Fibroblast of the aortic adventitia (primary cell): ENCODE data around the gene CYLD. TPM values are rescaled to one million over a fixed set of nuclear protein-coding genes. Genes with fewer than 3 reads are reported as not detected.

Source experiments
- DNase-seq: peaks from one replicate; pipeline ENCODE4 v3.0.0-alpha.2; 2010; ENCODE audit warnings: low read depth
- H3K4me3 ChIP-seq: 2 replicates; pipeline ENCODE4 v1.5.1; 2011; ENCODE audit warnings: low read depth, mild to moderate bottlenecking, control low read depth, low read length, moderate library complexity
- CTCF ChIP-seq: IDR thresholded peaks from 2 replicates; pipeline ENCODE4 v1.5.1; 2011; ENCODE audit warnings: mild to moderate bottlenecking, low read length, control low read depth, inconsistent platforms; ENCODE audit not compliant: insufficient read depth
- total RNA-seq: library from RNA; depleted of rRNA; stranded (reverse); fragments of >200 nt; gene quantifications from 2 replicates; pipeline ENCODE4 v1.2.3, GENCODE V29; 2012; ENCODE audit warnings: low replicate concordance

The CYLD gene
- total RNA-seq, 1 donor, result 62.6 TPM

- DNase-seq, result no peak
- no peak for TF ChIP-seq CTCF
- no peak overlapping the region for H3K4me3 ChIP-seq
These were observed 49.6 kb downstream of the CYLD start for GRCh38 chr16:50791522-50791921.

GRCh38 chr16:50796829-50797228 lies 54.9 kb downstream of the CYLD start:
- DNase-seq, result no peak
- no peak for TF ChIP-seq CTCF
- H3K4me3 ChIP-seq, result no peak overlapping the region

- TF ChIP-seq CTCF, result no peak
- no peak for DNase-seq
These were observed 55.6 kb downstream of the CYLD start for GRCh38 chr16:50797456-50797855.

GRCh38 chr16:50800074-50800473 lies 58.2 kb downstream of the CYLD start:
- TF ChIP-seq CTCF, result no peak

More at GRCh38 chr16:50797456-50797855, 55.6 kb downstream of the CYLD start:
- H3K4me3 ChIP-seq, result no peak overlapping the region

DNA sequence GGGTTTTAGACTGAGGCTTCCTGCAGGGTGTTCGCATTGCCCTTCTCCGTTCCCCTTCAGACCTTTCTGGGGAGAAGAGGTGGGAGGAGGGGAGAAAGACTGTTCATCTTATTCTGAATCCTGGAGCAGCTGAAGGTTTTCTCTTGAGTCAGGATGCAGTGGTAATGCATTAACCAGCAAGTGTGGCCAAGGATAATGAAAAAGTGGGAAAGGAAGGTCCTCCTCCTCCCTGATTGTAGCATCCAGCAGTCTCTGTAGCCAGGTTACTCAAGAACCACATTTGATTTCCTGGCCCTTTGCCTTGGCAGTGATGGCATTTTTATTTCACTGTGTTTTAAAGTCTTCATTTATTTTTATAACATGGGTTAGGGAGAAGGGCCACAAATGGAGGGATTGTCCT lies 59.1 kb downstream of the CYLD start:
- no peak for TF ChIP-seq CTCF
- DNase-seq, result peak; percentile 8
- H3K4me3 ChIP-seq, result no peak overlapping the region

More at GRCh38 chr16:50800074-50800473, 58.2 kb downstream of the CYLD start:
- H3K4me3 ChIP-seq, result no peak overlapping the region
- DNase-seq, result no peak

DNA sequence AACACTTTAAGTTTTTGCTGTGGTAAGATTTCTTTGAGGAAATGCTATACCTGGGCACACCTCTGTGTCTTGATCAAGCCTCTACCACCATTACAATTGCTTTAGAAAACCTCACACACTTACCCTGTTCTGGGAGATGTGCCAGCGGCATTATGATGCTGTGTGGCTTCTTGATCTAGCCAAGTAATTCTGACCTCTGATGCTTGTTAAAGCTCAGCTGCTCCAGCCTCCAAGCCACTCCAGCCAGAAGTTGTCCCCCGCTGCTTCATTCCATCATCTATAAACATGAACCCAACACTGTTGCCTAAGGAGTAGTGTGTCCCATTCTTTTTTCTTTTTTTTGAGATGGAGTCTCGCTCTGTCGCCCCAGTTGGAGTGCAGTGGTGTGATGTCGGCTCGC lies 60.1 kb downstream of the CYLD start:
- DNase-seq, result peak; percentile 55
- TF ChIP-seq CTCF, result no peak
- no peak overlapping the region for H3K4me3 ChIP-seq

GRCh38 chr16:50802961-50803360 lies 61.1 kb downstream of the CYLD start:
- no peak for TF ChIP-seq CTCF
- DNase-seq, result no peak
- no peak overlapping the region for H3K4me3 ChIP-seq
